PC-3 (cell line): ENCODE measurements around the gene CYGB. TPM values are rescaled to one million over a fixed set of nuclear protein-coding genes. Genes with fewer than 3 reads are reported as not detected.

Experiments used
- ATAC-seq: fragments of 200-7000 bp; cut with Tn5 transposase; 2 replicates; pipeline ENCODE4 v1.9.1; 2020; ENCODE audit warnings: mild to moderate bottlenecking, moderate library complexity
- BruUV-seq: library from RNA; stranded (reverse); fragments of 400-500 nt; replicated peaks from 2 replicates; lab custom pipeline; 2021; lab: Mats Ljungman, UMichigan
- CTCF ChIA-PET: fragments of 300-600 bp; sonication (Branson Sonifier 250); formaldehyde crosslinking; loops from one replicate; lab custom pipeline; 2022; ENCODE audit warnings: antibody characterized with exemption; lab: Charles Lee
- POLR2A ChIA-PET: fragments of 300-600 bp; sonication (Branson Sonifier 250); formaldehyde crosslinking; loops from one replicate; lab custom pipeline; 2022; ENCODE audit warnings: antibody characterized with exemption; ENCODE audit not compliant: unreplicated experiment; lab: Charles Lee
- DNase-seq: peaks from one replicate; pipeline ENCODE4 v3.0.0-alpha.2; 2015
- H2AFZ ChIP-seq: fragments of 300-600 bp; sonication (generic); 2 replicates; pipeline ENCODE4 v1.6.0; 2016; ENCODE audit warnings: antibody characterized with exemption, low read length
- H3F3A ChIP-seq: fragments of 300-600 bp; sonication (generic); one replicate; pipeline ENCODE4 v1.6.0; 2017; ENCODE audit warnings: antibody characterized with exemption, low read length, control low read depth, mild to moderate bottlenecking; ENCODE audit not compliant: unreplicated experiment
- H3K27ac ChIP-seq: fragments of 300-600 bp; sonication (generic); 2 replicates; pipeline ENCODE4 v1.5.1; 2016; ENCODE audit warnings: mild to moderate bottlenecking, low read length
- H3K27me3 ChIP-seq: fragments of 300-600 bp; sonication (generic); 2 replicates; pipeline ENCODE4 v1.6.1; 2016; ENCODE audit warnings: low read length, mixed read lengths
- H3K36me3 ChIP-seq: fragments of 300-600 bp; sonication (generic); 2 replicates; pipeline ENCODE4 v1.6.1; 2016; ENCODE audit warnings: low read depth, mixed run types, low read length, mixed read lengths
- H3K4me1 ChIP-seq: fragments of 300-600 bp; sonication (generic); 2 replicates; pipeline ENCODE4 v1.5.1; 2016; ENCODE audit warnings: low read length; ENCODE audit not compliant: insufficient read depth
- H3K4me2 ChIP-seq: fragments of 300-600 bp; sonication (generic); 2 replicates; pipeline ENCODE4 v1.6.0; 2016; ENCODE audit warnings: low read length
- H3K4me3 ChIP-seq: fragments of 300-600 bp; sonication (generic); 2 replicates; pipeline ENCODE4 v1.5.1; 2016; ENCODE audit warnings: mild to moderate bottlenecking, low read length, mixed read lengths
- H3K79me2 ChIP-seq: fragments of 300-600 bp; sonication (generic); 2 replicates; pipeline ENCODE4 v1.6.1; 2017; ENCODE audit warnings: low read length, mixed read lengths
- H3K9ac ChIP-seq: fragments of 300-600 bp; sonication (generic); 2 replicates; pipeline ENCODE4 v1.6.0; 2016; ENCODE audit warnings: mild to moderate bottlenecking, low read length
- H3K9me2 ChIP-seq: fragments of 300-600 bp; sonication (generic); replicated peaks from 2 replicates; pipeline ENCODE4 v1.6.1; 2016; ENCODE audit warnings: mixed run types, low read length, mixed read lengths
- H3K9me3 ChIP-seq: fragments of 300-600 bp; sonication (generic); 2 replicates; pipeline ENCODE4 v1.6.1; 2016; ENCODE audit warnings: low read length, mixed read lengths
- H4K20me1 ChIP-seq: fragments of 300-600 bp; sonication (generic); 2 replicates; pipeline ENCODE4 v1.6.1; 2016; ENCODE audit warnings: low read length, mixed read lengths
- EZH2 ChIP-seq: fragments of 300-600 bp; sonication (generic); IDR thresholded peaks from one replicate; pipeline ENCODE4 v1.6.1; 2017; ENCODE audit warnings: antibody characterized with exemption, mild to moderate bottlenecking, low read length; ENCODE audit not compliant: unreplicated experiment
- EZH2phosphoT487 ChIP-seq: fragments of 300-600 bp; sonication (generic); IDR thresholded peaks from 2 replicates; pipeline ENCODE4 v1.6.1; 2018; ENCODE audit warnings: mild to moderate bottlenecking, antibody characterized with exemption, low read length, borderline replicate concordance
- intact Hi-C: fragments of 100-400 bp; cut with micrococcal nuclease; formaldehyde crosslinking; loops from 2 replicates; pipeline ENCODE4 v1.9.0; 2023
- total RNA-seq: library from RNA; depleted of rRNA; stranded (reverse); fragments of >200 nt; gene quantifications from 2 replicates; pipeline ENCODE4 v1.2.3, GENCODE V29; 2014
- TF ChIP-seq, protein P1 (sequence below): fragments of 300-600 bp; sonication (generic); conservative IDR thresholded peaks from 2 replicates; pipeline ENCODE4 v1.5.1; 2017; ENCODE audit warnings: antibody characterized with exemption, low read depth, mild to moderate bottlenecking, low read length

Gene CYGB
- total RNA-seq, 1 experiment from 2014 or later = 0.62 TPM

DNA sequence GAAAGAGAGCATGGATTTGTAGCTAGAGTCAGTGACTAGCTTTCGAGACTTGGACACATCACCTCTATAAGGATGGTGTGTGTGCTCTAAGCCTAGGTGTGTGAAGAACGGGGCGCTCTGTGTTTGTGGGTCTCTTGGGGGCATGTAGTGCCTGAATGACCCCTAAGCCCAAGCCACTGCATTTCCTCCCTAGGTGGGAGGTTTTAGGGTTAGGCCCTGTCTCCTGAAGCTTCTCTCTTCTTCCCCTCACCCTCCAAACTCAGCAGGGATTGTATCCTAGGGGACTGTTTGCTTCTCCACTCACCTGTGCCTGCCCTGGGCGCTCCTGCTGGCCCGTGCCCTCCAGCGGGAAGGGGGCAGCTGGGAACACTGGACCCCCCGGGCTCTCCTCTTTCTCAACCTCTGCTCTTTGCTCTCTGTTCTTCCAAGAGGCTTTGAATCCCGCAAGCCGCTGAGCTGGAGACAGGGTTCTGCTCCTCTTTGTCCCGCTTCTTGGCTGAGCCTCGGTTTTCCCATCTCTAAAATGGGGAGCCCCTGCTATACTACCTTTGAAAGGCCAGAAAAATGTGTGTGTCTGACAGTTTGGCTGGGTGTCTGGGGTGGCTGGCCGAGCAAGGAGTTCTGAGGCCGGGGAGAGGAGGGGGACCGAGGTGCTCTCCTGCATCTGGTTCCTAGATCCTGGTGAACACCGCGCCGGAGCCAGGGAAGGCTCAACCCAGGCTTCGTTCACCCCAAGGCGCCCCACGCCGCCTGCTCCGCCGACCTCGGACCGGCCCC, 810 bp downstream of the CYGB start:
- Histone ChIP-seq H3K9ac (no peak overlapping the region), H3K9me2 (no peaks in the 10 kb centered on the region), H3K9me3 (no peaks in the 10 kb centered on the region), H3K4me1 (peaks cover 9% of the 10 kb centered on the region), H3K27me3 (no peaks in the 10 kb centered on the region), H3K36me3 (no peaks in the 10 kb centered on the region), H3K4me2 (no peak overlapping the region), H4K20me1 (no peaks in the 10 kb centered on the region), H3K79me2 (no peaks in the 10 kb centered on the region), H2AFZ (no peak overlapping the region), H3F3A (no peaks in the 10 kb centered on the region), H3K27ac (no peak overlapping the region), H3K4me3 (no peak overlapping the region)
- DNase-seq = no peak
- ChIA-PET CTCF (no interaction called here), POLR2A (no interaction called here)
- intact Hi-C loops = no loop called here
- TF ChIP-seq EZH2phosphoT487 = no peak
- TF ChIP-seq, protein P1, sequence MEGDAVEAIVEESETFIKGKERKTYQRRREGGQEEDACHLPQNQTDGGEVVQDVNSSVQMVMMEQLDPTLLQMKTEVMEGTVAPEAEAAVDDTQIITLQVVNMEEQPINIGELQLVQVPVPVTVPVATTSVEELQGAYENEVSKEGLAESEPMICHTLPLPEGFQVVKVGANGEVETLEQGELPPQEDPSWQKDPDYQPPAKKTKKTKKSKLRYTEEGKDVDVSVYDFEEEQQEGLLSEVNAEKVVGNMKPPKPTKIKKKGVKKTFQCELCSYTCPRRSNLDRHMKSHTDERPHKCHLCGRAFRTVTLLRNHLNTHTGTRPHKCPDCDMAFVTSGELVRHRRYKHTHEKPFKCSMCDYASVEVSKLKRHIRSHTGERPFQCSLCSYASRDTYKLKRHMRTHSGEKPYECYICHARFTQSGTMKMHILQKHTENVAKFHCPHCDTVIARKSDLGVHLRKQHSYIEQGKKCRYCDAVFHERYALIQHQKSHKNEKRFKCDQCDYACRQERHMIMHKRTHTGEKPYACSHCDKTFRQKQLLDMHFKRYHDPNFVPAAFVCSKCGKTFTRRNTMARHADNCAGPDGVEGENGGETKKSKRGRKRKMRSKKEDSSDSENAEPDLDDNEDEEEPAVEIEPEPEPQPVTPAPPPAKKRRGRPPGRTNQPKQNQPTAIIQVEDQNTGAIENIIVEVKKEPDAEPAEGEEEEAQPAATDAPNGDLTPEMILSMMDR = no peak
- no peak for TF ChIP-seq EZH2
- ATAC-seq = no peak
- BruUV-seq = no TSS peak

DNA sequence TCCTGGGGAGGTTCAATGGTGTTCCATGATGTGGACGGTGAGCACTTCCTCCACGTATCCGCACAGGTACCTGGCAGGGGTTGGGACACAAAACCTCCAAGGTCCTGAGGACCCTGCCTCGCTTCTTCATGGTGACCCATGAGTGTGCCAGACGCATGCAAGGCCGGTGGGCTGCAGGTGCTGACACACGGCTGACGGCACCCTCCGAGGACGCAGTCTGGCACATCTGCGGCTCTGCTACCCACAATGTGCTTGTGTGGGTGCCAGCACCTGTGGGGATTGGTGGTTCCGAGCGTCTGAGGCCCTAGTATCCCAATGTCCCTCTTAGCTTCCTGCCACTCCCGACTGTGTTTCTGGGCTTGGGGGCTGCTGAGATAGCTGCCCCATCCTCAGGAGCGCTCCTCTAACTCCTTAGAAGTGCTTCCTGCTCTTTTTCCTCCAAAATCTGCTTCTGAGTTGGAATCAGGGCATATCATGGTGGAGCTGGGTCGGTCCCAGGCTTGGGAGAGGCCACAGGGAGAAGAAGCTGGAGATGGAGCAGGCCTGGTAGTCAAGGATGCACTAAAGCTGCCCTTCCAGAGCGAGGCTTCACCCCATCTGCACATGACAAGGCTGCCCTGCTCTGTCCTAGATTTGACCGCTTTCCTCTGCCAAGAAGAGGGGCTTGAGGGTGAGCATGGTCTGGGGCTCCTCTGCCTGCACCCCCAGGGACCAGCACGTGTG, 1.6 kb downstream of the CYGB start:
- no peaks in the 10 kb centered on the region for H4K20me1 ChIP-seq
- no peaks in the 10 kb centered on the region for H3K79me2 ChIP-seq
- H2AFZ ChIP-seq = no peak overlapping the region
- H3K27ac ChIP-seq = no peak overlapping the region
- H3K9ac ChIP-seq = no peak overlapping the region
- CTCF ChIA-PET = interaction anchor here (0.7 kb wide), 1 partner anchor 58 kb away, joined by 3 read pairs; no protein-coding TSS in a partner anchor
- no peak for ATAC-seq
- DNase-seq = no peak
- no peaks in the 10 kb centered on the region for H3K27me3 ChIP-seq
- H3K9me2 ChIP-seq = no peaks in the 10 kb centered on the region
- TF ChIP-seq EZH2phosphoT487 (no peak), EZH2 (no peak)
- TF ChIP-seq, protein P1 = no peak
- no peaks in the 10 kb centered on the region for H3F3A ChIP-seq
- H3K4me2 ChIP-seq = no peak overlapping the region
- intact Hi-C loops = no loop called here
- peaks cover 9% of the 10 kb centered on the region for H3K4me1 ChIP-seq
- no TSS peak for BruUV-seq
- POLR2A ChIA-PET = no interaction called here
- H3K9me3 ChIP-seq = no peaks in the 10 kb centered on the region
- no peaks in the 10 kb centered on the region for H3K36me3 ChIP-seq
- no peak overlapping the region for H3K4me3 ChIP-seq
